GM18951 (cell line): ENCODE data around the gene IFT22.
"Not testable (repeated sequence)": the region's sequence is repeated elsewhere in the genome, so short reads cannot be mapped to it uniquely, and the experiment has no call there.

ENCODE experiments used
- POLR2A ChIP-seq: IDR thresholded peaks from 4 replicates; pipeline ENCODE4 v1.6.1; 2011; ENCODE audit warnings: mild to moderate bottlenecking; ENCODE audit not compliant: insufficient read length, insufficient read depth; ENCODE audit errors: extremely low read depth
- in situ Hi-C: fragments of 300-500 bp; cut with MboI; formaldehyde crosslinking; loops from one replicate; pipeline ENCODE4 v1.12.0; 2022; ENCODE audit warnings: low sequenced_read_pairs, mixed read lengths, inconsistent platforms; ENCODE audit not compliant: unreplicated experiment

IFT22 gene

DNA sequence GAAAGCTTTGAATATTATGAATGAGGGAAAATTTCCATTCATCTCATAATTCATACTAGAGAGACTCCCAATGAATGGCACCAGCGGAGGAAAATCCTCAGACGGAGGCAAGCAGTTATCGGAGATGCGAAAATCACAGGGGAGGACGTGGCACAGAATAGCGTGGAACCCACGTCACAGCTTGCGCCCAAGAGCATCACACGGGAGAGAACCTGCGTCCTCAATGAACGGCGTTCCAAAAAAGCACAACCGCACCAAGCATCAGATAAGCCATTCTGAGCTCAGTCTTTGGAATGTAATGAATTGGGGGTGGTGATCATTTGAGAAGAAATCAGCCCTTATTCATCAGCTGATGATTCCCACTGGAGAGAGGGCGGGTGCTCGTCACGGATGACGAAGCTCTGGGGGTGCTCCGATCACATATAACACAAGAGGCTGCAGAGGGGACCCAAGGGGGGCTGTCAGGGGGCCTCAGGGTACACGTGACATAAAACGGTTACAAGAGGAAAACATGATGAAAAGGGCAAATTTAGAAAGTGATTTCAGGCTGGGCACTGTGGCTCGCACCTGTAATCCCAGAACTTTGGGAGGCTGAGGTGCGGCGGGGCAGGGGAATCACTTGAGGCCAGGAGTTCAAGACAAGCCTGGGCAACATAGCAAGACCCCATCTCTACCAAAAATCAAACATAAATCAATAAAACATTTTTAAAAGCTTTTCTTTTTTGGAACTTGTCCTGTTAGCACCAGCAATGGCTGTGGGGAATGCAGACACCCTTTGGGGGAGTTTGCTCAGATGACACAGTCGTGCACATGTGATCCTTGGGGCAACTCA, 42.9 kb downstream of the IFT22 start:
- in situ Hi-C loops: no loop called here
- TF ChIP-seq POLR2A: no peak

DNA sequence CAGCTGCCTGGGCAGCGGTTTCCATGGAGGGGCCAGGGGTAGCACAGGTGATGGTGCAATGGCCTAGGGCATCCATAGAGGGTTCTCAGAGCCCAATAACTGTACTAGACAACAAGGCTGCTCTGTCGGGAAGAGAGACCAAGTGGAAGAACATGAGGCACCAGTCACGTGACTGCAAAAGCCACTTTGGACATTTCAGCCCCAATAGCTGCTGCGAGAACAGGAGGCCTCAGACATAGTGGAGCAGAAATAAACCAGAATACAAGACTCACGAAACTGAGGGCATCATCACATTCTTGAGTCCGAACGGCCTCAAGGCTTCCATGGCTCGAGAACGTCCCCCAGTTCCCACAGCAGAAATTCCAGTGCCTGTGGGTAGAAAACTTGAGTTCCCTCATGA, 44.5 kb downstream of the IFT22 start:
- in situ Hi-C loops: no loop called here
- TF ChIP-seq POLR2A: no peak

DNA sequence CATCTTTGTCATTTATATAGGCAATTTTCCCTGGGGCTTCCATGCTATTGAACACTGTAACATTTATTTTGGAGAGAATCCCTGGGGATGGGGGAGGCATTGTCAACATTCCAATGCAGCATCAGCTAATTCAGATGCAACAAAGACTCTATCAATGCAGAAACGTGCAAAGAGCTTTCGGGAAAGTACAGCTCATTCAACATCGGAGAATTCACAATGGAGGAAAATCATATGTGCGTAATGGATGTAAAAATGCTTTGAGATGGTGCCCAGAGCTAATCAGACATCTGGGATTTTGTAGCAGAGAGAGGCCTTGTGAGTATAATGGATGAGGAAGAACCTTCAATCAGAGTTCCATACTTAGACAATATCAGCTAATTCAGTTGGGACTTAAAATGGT, 48.4 kb downstream of the IFT22 start:
- in situ Hi-C loops: no loop called here
- no peak for TF ChIP-seq POLR2A

DNA sequence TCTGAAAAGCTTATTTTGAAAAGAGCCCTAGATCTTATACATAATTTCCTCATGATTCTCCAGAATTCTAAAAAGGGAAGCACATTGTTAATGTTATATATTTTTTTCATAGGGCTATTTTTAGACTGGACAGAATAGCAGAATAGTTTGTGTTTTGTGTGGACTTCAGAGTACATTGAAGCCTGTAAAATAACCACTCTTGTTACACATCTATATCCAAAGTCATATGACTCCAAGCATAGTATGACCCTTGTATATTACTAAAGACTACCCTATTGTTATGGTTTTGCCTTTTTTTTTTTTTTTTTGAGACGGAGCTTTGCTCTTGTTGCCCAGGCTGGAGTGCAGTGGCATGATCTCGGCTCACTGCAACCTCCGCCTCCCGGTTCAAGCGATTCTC, 50.6 kb downstream of the IFT22 start:
- TF ChIP-seq POLR2A: no peak
- in situ Hi-C loops: no loop called here

DNA sequence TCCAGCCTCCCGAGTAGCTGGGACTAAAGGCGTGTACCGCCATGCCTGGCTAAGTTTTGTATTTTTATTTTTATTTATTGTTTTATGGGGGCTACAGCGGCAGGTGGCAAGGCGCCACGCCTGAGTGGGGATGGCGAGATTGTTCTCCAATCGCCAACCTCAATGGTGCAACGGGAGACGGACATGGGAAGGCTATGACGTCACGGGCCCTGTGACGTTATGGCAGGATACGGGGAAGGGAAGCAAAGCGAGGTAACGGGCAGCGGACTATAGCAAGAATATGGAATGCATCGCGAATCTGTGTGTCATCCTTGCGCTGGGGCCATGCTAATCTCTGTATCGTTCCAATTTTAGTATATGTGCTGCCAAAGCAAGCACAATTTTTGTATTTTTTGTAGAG, 51.9 kb downstream of the IFT22 start:
- in situ Hi-C loops: no loop called here
- no peak for TF ChIP-seq POLR2A

DNA sequence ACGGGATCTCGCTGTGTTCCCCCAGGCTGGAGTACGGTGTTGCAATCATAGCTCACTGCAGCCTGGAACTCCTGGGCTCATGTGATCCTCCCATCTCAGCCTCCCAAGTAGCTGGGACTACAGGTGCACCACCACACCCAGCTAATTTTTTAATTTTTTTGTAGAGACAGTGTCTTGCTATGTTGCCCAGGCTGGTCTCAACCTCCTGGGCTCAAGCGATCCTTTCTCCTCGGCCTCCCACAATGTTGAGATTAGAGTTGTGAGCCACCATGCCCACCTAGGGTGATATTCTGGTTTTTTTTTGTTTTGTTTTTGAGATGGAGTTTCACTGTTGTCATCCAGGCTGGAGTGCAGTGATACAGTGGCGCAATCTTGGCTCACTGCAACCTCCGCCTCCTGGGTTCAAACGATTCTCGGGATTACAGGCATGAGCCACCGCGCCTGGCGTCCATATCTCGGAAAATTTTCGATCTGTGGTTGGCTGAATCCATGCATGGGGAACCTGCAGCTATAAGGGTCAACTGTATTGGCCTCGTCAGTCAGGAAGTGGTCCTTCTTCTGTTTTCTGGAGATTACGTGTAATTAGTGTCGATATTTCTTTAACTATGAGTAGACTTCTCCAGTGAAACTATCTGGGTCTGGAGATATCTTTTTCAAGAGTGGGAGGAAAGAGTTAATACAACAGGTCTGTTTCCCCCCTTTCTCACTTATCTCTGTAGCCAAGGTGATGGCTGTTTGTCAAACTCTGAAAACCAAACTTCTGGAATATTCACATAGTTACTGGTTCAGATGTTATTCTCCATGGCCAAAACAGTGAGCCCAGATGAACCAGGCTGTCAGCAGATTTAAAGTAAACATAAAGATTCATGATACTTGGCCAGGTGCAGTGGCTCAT, 55.7 kb downstream of the IFT22 start:
- TF ChIP-seq POLR2A: no peak
- in situ Hi-C loops: no loop called here

DNA sequence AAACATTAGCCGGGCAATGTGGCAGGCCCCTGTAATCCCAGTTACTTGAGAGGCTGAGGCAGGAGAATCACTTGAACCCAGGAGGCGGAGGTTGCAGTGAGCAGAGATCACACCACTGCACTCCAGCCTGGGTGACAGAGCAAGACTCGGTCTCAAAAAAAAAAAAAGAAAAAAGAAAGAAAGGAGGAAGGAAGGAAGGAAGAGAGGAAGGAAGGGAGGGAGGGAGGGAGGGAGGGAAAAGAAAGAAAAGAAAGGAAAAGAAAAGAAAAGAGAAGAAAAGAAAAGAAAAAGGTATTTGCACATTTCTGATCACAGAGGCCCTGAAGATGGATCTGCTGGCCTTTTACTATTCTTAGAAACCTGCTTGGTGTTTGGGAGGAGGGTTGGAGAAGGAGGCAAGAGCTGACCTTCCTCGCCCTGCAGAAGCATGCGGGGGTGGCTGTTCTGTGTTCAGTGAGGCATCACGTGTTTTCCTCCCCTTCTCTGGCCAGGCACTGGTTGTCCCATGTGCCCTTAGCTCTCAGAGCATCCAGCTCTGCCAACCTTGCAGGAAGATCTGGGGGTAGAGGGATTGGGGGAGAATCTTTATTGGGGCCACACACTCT, 57.4 kb downstream of the IFT22 start:
- in situ Hi-C loops: not testable (repeated sequence)
